ENCODE data around the gene CASD1. TPM values are rescaled to one million over a fixed set of nuclear protein-coding genes. Genes with fewer than 3 reads are reported as not detected.

Gene CASD1
- total RNA-seq, 1 donor from 2014 or later = 59.0 TPM

- no peak overlapping the region for H3K4me3 ChIP-seq (ENCODE audit: low read length in 3 of 3)
- H3K9me3 ChIP-seq (ENCODE audit: control insufficient read depth in 3 of 3, low read length in 3 of 3) = no peaks in the 10 kb centered on the region
- no peaks in the 10 kb centered on the region for H3K4me1 ChIP-seq (ENCODE audit: control insufficient read depth in 3 of 3, insufficient read depth in 3 of 3, low read length in 3 of 3)
- H3K36me3 ChIP-seq (ENCODE audit: control insufficient read depth in 3 of 3, insufficient read depth in 3 of 3, low read length in 3 of 3) = no peaks in the 10 kb centered on the region
- no peak overlapping the region for H3K27ac ChIP-seq (ENCODE audit: low read depth, low read length)
- no peaks in the 10 kb centered on the region for H3K27me3 ChIP-seq (ENCODE audit: control insufficient read depth in 3 of 3, insufficient read depth in 3 of 3, low read length in 3 of 3)
- H3K9ac ChIP-seq (ENCODE audit: low read depth in 1 of 3, low read length in 3 of 3) = no peak overlapping the region
Measured at GRCh38 chr7:94486216-94486615, 23.4 kb upstream of the CASD1 start.

GRCh38 chr7:94491410-94491809 lies 18.2 kb upstream of the CASD1 start:
- no peaks in the 10 kb centered on the region for H3K36me3 ChIP-seq (ENCODE audit: control insufficient read depth in 3 of 3, insufficient read depth in 3 of 3, low read length in 3 of 3)
- no peak overlapping the region for H3K9ac ChIP-seq (ENCODE audit: low read depth in 1 of 3, low read length in 3 of 3)
- H3K4me3 ChIP-seq (ENCODE audit: low read length in 3 of 3) = no peak overlapping the region
- H3K4me1 ChIP-seq (ENCODE audit: control insufficient read depth in 3 of 3, insufficient read depth in 3 of 3, low read length in 3 of 3) = no peaks in the 10 kb centered on the region
- H3K27ac ChIP-seq (ENCODE audit: low read depth, low read length) = no peak overlapping the region
- no peaks in the 10 kb centered on the region for H3K9me3 ChIP-seq (ENCODE audit: control insufficient read depth in 3 of 3, low read length in 3 of 3)
- H3K27me3 ChIP-seq (ENCODE audit: control insufficient read depth in 3 of 3, insufficient read depth in 3 of 3, low read length in 3 of 3) = no peaks in the 10 kb centered on the region

GRCh38 chr7:94492601-94493000 lies 17.0 kb upstream of the CASD1 start:
- Histone ChIP-seq H3K4me3 (ENCODE audit: low read length in 3 of 3) (no peak overlapping the region), H3K27me3 (ENCODE audit: control insufficient read depth in 3 of 3, insufficient read depth in 3 of 3, low read length in 3 of 3) (no peaks in the 10 kb centered on the region), H3K27ac (ENCODE audit: low read depth, low read length) (no peak overlapping the region), H3K36me3 (ENCODE audit: control insufficient read depth in 3 of 3, insufficient read depth in 3 of 3, low read length in 3 of 3) (no peaks in the 10 kb centered on the region), H3K9ac (ENCODE audit: low read depth in 1 of 3, low read length in 3 of 3) (no peak overlapping the region), H3K4me1 (ENCODE audit: control insufficient read depth in 3 of 3, insufficient read depth in 3 of 3, low read length in 3 of 3) (no peaks in the 10 kb centered on the region), H3K9me3 (ENCODE audit: control insufficient read depth in 3 of 3, low read length in 3 of 3) (no peaks in the 10 kb centered on the region)

- Histone ChIP-seq H3K27ac (ENCODE audit: low read depth, low read length) (no peak overlapping the region), H3K36me3 (ENCODE audit: control insufficient read depth in 3 of 3, insufficient read depth in 3 of 3, low read length in 3 of 3) (no peaks in the 10 kb centered on the region), H3K27me3 (ENCODE audit: control insufficient read depth in 3 of 3, insufficient read depth in 3 of 3, low read length in 3 of 3) (no peaks in the 10 kb centered on the region), H3K9ac (ENCODE audit: low read depth in 1 of 3, low read length in 3 of 3) (no peak overlapping the region), H3K4me3 (ENCODE audit: low read length in 3 of 3) (no peak overlapping the region), H3K4me1 (ENCODE audit: control insufficient read depth in 3 of 3, insufficient read depth in 3 of 3, low read length in 3 of 3) (no peaks in the 10 kb centered on the region), H3K9me3 (ENCODE audit: control insufficient read depth in 3 of 3, low read length in 3 of 3) (no peaks in the 10 kb centered on the region)
Measured at GRCh38 chr7:94497874-94498670, 11.5 kb upstream of the CASD1 start.

GRCh38 chr7:94498918-94499317 lies 10.7 kb upstream of the CASD1 start:
- H3K27me3 ChIP-seq (ENCODE audit: control insufficient read depth in 3 of 3, insufficient read depth in 3 of 3, low read length in 3 of 3) = no peaks in the 10 kb centered on the region
- no peaks in the 10 kb centered on the region for H3K36me3 ChIP-seq (ENCODE audit: control insufficient read depth in 3 of 3, insufficient read depth in 3 of 3, low read length in 3 of 3)
- H3K9ac ChIP-seq (ENCODE audit: low read depth in 1 of 3, low read length in 3 of 3) = no peak overlapping the region
- H3K9me3 ChIP-seq (ENCODE audit: control insufficient read depth in 3 of 3, low read length in 3 of 3) = no peaks in the 10 kb centered on the region
- no peaks in the 10 kb centered on the region for H3K4me1 ChIP-seq (ENCODE audit: control insufficient read depth in 3 of 3, insufficient read depth in 3 of 3, low read length in 3 of 3)
- no peak overlapping the region for H3K4me3 ChIP-seq (ENCODE audit: low read length in 3 of 3)
- H3K27ac ChIP-seq (ENCODE audit: low read depth, low read length) = no peak overlapping the region

- H3K4me3 ChIP-seq (ENCODE audit: low read length in 3 of 3) = no peak overlapping the region
- H3K36me3 ChIP-seq (ENCODE audit: control insufficient read depth in 3 of 3, insufficient read depth in 3 of 3, low read length in 3 of 3) = no peaks in the 10 kb centered on the region
- H3K27ac ChIP-seq (ENCODE audit: low read depth, low read length) = no peak overlapping the region
- peaks cover 11 to 18% (median 17%) of the 10 kb centered on the region in 3 donors for H3K4me1 ChIP-seq (ENCODE audit: control insufficient read depth in 3 of 3, insufficient read depth in 3 of 3, low read length in 3 of 3)
- no peaks in the 10 kb centered on the region for H3K27me3 ChIP-seq (ENCODE audit: control insufficient read depth in 3 of 3, insufficient read depth in 3 of 3, low read length in 3 of 3)
- no peaks in the 10 kb centered on the region for H3K9me3 ChIP-seq (ENCODE audit: control insufficient read depth in 3 of 3, low read length in 3 of 3)
- no peak overlapping the region for H3K9ac ChIP-seq (ENCODE audit: low read depth in 1 of 3, low read length in 3 of 3)
Measured at GRCh38 chr7:94507462-94507861, 2.1 kb upstream of the CASD1 start.

GRCh38 chr7:94507962-94508361 lies 1.6 kb upstream of the CASD1 start:
- Histone ChIP-seq H3K27ac (ENCODE audit: low read depth, low read length) (no peak overlapping the region), H3K27me3 (ENCODE audit: control insufficient read depth in 3 of 3, insufficient read depth in 3 of 3, low read length in 3 of 3) (no peaks in the 10 kb centered on the region), H3K36me3 (ENCODE audit: control insufficient read depth in 3 of 3, insufficient read depth in 3 of 3, low read length in 3 of 3) (no peaks in the 10 kb centered on the region), H3K4me3 (ENCODE audit: low read length in 3 of 3) (no peak overlapping the region), H3K9ac (ENCODE audit: low read depth in 1 of 3, low read length in 3 of 3) (no peak overlapping the region), H3K4me1 (ENCODE audit: control insufficient read depth in 3 of 3, insufficient read depth in 3 of 3, low read length in 3 of 3) (peaks cover 11 to 18% (median 17%) of the 10 kb centered on the region in 3 donors), H3K9me3 (ENCODE audit: control insufficient read depth in 3 of 3, low read length in 3 of 3) (no peaks in the 10 kb centered on the region)

- no peaks in the 10 kb centered on the region for H3K9me3 ChIP-seq (ENCODE audit: control insufficient read depth in 3 of 3, low read length in 3 of 3)
- H3K36me3 ChIP-seq (ENCODE audit: control insufficient read depth in 3 of 3, insufficient read depth in 3 of 3, low read length in 3 of 3) = no peaks in the 10 kb centered on the region
- peak overlapping the region; percentile 84 to 88 (median 86) for H3K4me3 ChIP-seq (ENCODE audit: low read length in 3 of 3)
- H3K27ac ChIP-seq (ENCODE audit: low read depth, low read length) = peak overlapping the region; percentile 90
- peaks cover 11 to 20% (median 18%) of the 10 kb centered on the region in 3 donors for H3K4me1 ChIP-seq (ENCODE audit: control insufficient read depth in 3 of 3, insufficient read depth in 3 of 3, low read length in 3 of 3)
- peak overlapping the region; percentile 91 to 93 (median 92) for H3K9ac ChIP-seq (ENCODE audit: low read depth in 1 of 3, low read length in 3 of 3)
- no peaks in the 10 kb centered on the region for H3K27me3 ChIP-seq (ENCODE audit: control insufficient read depth in 3 of 3, insufficient read depth in 3 of 3, low read length in 3 of 3)
Measured at GRCh38 chr7:94509887-94510581, 425 bp downstream of the CASD1 start.

DNA sequence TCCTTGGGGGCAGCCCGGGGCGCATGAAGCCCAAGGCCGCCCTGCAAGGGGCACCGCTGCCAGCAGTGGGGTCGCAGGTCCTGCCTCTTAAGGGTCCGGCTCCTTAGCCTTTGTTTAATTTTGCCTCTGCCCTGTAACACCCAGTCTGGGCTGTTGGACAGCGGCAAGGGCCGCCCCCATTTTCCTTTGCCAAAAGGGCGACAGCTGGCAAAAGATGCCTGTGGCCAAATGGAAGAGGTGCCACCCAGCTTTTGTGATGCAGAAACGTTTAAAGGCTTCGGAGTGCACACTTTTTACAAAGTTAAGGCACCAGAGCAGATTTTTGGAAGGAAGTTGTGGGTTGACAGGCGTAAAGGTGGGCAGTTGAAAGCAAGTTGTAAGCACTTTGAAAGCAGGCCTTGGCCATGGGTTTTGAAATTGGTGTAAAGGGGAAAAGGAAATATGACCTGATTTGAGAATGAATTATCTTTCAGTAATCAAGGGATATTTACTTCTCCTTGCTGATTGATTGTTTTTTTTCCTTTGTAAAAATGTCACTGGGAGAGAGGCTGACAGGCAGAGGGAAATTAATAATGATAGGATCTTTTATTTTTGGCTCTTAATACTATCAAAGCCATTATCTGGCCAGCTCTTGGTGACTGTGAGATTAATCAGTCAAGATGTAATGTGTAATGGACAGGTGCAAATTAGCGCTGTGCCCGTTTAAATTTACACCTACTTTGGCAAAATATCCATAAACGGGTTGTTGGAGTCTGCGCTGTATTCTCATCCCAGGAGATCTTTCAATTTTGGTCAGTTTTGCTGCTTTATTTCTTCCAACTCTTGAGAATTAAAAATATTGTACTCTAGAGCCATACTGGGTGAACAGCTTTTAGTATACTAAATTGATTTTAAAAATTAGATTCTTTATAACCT lies 1.2 kb downstream of the CASD1 start:
- Histone ChIP-seq H3K9me3 (ENCODE audit: control insufficient read depth in 3 of 3, low read length in 3 of 3) (no peaks in the 10 kb centered on the region), H3K27me3 (ENCODE audit: control insufficient read depth in 3 of 3, insufficient read depth in 3 of 3, low read length in 3 of 3) (no peaks in the 10 kb centered on the region), H3K4me3 (ENCODE audit: low read length in 3 of 3) (peak overlapping the region; percentile 84 to 88 (median 86)), H3K27ac (ENCODE audit: low read depth, low read length) (peak overlapping the region; percentile 90), H3K9ac (ENCODE audit: low read depth in 1 of 3, low read length in 3 of 3) (peak overlapping the region; percentile 91 to 93 (median 92)), H3K4me1 (ENCODE audit: control insufficient read depth in 3 of 3, insufficient read depth in 3 of 3, low read length in 3 of 3) (peaks cover 11 to 20% (median 18%) of the 10 kb centered on the region in 3 donors), H3K36me3 (ENCODE audit: control insufficient read depth in 3 of 3, insufficient read depth in 3 of 3, low read length in 3 of 3) (no peaks in the 10 kb centered on the region)
